ENCODE data around the gene CD47. TPM values are rescaled to one million over a fixed set of nuclear protein-coding genes. Genes with fewer than 3 reads are reported as not detected.

CD47 gene
- total and polyA plus RNA-seq, 12 donors = 17.9 to 76.3 (median 47.6) TPM

DNA sequence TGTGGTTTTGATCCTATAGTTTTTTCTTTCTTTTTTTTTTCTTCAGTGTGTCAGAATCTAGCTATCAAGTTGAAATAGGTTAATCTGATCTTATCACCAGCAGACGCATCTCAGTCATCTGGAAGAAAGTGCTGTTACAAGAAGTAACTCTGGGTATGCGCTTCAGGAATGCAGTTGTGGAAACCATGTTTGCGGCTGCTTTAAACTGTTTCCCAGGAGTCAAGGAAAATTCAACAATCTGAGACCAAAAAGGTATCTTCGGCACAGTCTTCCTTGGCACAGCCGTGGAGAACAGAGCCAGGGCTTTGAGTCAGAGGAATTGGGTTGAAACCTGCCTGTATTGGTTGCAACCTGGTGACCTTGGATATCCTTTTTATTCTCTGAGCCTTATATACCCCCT is 59.9 kb downstream of the CD47 start:
- intact Hi-C loops (cut with DNase I) = no loop called here
- no peak overlapping the region for H3K27ac ChIP-seq
- peaks cover 0 to 12% (median 5%) of the 10 kb centered on the region in 9 donors for H3K4me1 ChIP-seq
- TF ChIP-seq CTCF (IDR thresholded peaks at IDR 0.05) = no peak
- WGBS, 2 donors = 94 to 97% methylated on average over 5 of the region's 5 CpGs
- no peaks in the 10 kb centered on the region for H3K27me3 ChIP-seq
- H3K9me3 ChIP-seq = no peaks in the 10 kb centered on the region
- peaks cover 0 to 18% (median 0%) of the 10 kb centered on the region in 9 donors for H3K36me3 ChIP-seq
- no peak overlapping the region for H3K4me3 ChIP-seq
- ATAC-seq (no peak), DNase-seq (no peak)

DNA sequence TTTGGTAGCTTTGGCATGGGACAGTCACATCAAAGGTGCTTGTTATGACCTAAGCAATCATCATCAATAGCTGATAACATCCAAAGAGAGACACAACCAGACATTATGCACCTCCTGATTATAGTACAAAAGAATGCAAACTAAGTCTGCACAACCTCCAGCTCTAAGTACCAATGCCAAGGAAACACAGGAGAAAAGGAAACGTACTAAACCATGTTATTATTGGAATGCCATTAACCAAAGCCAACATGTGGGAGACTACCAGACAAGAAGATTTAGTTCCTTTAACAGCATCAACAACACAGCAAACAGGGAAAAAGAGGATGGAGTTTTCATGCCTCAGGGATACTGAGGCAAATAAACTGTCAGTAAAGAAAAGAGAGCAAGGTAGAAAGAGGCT is 61.4 kb downstream of the CD47 start:
- Histone ChIP-seq H3K36me3 (peaks cover 0 to 18% (median 0%) of the 10 kb centered on the region in 9 donors), H3K27me3 (no peaks in the 10 kb centered on the region), H3K27ac (no peak overlapping the region), H3K4me1 (peaks cover 0 to 3% (median 0%) of the 10 kb centered on the region in 9 donors), H3K9me3 (no peaks in the 10 kb centered on the region), H3K4me3 (no peak overlapping the region)
- WGBS, 2 donors = 69 to 74% methylated on average over 1 of the region's 1 CpG
- intact Hi-C loops (cut with DNase I) = no loop called here
- no peak for TF ChIP-seq CTCF (IDR thresholded peaks at IDR 0.05)
- no peak for DNase-seq
- ATAC-seq = no peak

GRCh38 chr3:108028896-108029295 is 61.9 kb downstream of the CD47 start:
- Histone ChIP-seq H3K36me3 (peaks cover 0 to 18% (median 0%) of the 10 kb centered on the region in 9 donors), H3K4me3 (no peak overlapping the region), H3K27ac (no peak overlapping the region), H3K4me1 (peaks cover 0 to 6% (median 0%) of the 10 kb centered on the region in 9 donors), H3K27me3 (no peaks in the 10 kb centered on the region), H3K9me3 (no peaks in the 10 kb centered on the region)
- no peak for TF ChIP-seq CTCF (IDR thresholded peaks at IDR 0.05)
- ATAC-seq = no peak
- intact Hi-C loops (cut with DNase I) = no loop called here
- 93 to 94% methylated on average over 2 of the region's 2 CpGs for WGBS, 2 donors
- DNase-seq = no peak

DNA sequence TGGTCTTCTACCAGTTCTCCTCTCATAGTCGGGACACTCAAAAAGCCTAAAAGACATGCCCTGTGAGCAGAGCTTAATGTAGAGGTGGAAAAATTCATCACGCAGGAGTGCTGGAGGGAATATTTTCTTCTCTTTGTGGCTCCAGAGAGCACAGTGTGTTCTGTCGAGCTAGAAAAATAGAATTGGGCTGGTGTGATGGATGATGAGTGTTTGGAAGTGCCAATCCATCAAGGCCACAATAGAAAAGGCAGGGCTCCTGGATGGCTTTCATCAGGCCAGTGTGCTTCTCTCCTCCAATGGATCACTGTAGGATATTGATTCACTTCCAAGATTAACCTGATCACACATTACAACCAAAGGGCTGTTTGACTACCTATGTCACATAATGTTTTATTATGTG is 65.7 kb downstream of the CD47 start:
- no peaks in the 10 kb centered on the region for H3K9me3 ChIP-seq
- no peaks in the 10 kb centered on the region for H3K27me3 ChIP-seq
- 92 to 93% methylated on average over 3 of the region's 3 CpGs for WGBS, 2 donors
- H3K27ac ChIP-seq = no peak overlapping the region
- no peak for DNase-seq
- no peak for ATAC-seq
- intact Hi-C loops (cut with DNase I) = no loop called here
- H3K36me3 ChIP-seq = no peaks in the 10 kb centered on the region
- no peak overlapping the region for H3K4me3 ChIP-seq
- TF ChIP-seq CTCF (IDR thresholded peaks at IDR 0.05) = no peak
- peaks cover 0 to 6% (median 0%) of the 10 kb centered on the region in 9 donors for H3K4me1 ChIP-seq
